ENCODE measurements around the gene SLC9A9.

DNA sequence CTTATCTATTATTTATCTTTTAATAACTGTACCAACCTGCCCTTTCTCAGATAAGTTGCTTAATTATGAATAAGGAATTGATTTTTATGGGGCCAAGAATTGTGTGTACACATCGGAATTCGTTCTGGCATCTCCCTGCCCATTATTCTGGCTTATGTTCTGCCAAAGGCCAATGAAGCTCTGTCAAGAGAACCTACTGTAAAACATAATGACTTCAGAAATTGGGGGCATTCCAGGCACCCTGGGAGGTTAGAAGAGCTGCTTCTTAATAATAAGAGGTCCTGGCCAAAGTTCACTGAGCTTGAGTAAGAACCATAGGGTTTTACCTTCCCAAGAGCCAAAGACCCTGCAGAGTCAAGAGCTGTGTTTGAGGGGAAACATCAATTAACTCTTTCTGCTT lies 261.7 kb downstream of the SLC9A9 start:
- TF ChIP-seq, protein P1, sequence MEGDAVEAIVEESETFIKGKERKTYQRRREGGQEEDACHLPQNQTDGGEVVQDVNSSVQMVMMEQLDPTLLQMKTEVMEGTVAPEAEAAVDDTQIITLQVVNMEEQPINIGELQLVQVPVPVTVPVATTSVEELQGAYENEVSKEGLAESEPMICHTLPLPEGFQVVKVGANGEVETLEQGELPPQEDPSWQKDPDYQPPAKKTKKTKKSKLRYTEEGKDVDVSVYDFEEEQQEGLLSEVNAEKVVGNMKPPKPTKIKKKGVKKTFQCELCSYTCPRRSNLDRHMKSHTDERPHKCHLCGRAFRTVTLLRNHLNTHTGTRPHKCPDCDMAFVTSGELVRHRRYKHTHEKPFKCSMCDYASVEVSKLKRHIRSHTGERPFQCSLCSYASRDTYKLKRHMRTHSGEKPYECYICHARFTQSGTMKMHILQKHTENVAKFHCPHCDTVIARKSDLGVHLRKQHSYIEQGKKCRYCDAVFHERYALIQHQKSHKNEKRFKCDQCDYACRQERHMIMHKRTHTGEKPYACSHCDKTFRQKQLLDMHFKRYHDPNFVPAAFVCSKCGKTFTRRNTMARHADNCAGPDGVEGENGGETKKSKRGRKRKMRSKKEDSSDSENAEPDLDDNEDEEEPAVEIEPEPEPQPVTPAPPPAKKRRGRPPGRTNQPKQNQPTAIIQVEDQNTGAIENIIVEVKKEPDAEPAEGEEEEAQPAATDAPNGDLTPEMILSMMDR (optimal IDR thresholded peaks at IDR 0.05 in 1 of 3, IDR thresholded peaks at IDR 0.05 in 1 of 3, conservative IDR thresholded peaks at IDR 0.05 in 1 of 3; ENCODE audit: extremely low read depth in 1 of 3, insufficient read depth in 2 of 3, low read length in 3 of 3), result no peak
- no peak for TF ChIP-seq EZH2 (IDR thresholded peaks at IDR 0.05; ENCODE audit: low read length)

Measured in keratinocyte (primary cell).